ENCODE results near the gene TNFRSF8. TPM values are rescaled to one million over a fixed set of nuclear protein-coding genes. Genes with fewer than 3 reads are reported as not detected.

TNFRSF8 gene
- total and polyA plus RNA-seq, 2 donors (not counting 1 experiment from before 2014, with no cell fraction given): 0.05 TPM; not detected in 1

DNA sequence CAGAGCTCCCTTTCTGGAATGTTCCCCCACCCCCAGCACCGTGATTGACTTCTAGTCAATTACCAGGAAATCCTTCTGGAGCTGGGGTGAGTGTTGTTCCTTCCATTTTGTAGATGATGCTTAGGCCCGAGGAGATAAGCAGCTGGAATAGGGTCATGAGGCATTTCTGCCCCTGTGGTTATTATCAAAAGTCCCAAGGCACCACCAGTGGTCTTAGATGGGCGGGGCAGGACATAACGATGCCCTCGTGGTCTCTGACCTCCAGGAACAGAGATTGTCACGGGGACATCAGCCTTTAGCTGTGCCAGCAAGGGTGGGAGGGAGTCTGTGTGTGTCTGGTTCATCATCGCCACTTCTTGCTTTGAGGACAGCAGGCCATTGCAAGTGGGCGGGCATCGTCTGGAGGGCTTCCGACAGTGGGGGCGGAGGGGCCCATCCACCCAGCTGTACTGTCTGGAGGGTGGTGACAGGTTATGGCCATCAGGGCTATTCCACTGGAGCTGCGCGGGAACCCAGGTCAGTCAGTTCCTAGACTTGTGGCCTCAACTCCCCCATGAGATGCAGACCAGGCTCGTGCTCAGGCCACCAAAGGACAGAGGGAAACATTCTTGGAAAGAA lies 22.6 kb downstream of the TNFRSF8 start:
- Histone ChIP-seq H2AFZ (ENCODE audit: low read length) (no peak overlapping the region), H3K36me3 (ENCODE audit: control insufficient read depth, insufficient read depth, low read length) (no peaks in the 10 kb centered on the region), H3K27me3 (ENCODE audit: control insufficient read depth, insufficient read depth, low read length) (no peaks in the 10 kb centered on the region), H3K9me3 (ENCODE audit: control insufficient read depth, insufficient read depth, low read depth, low read length) (no peaks in the 10 kb centered on the region), H4K20me1 (ENCODE audit: control insufficient read depth, extremely low read depth, insufficient read depth, low read length) (no peaks in the 10 kb centered on the region), H3K4me1 (ENCODE audit: control insufficient read depth, extremely low read depth, insufficient read depth, low read length) (no peaks in the 10 kb centered on the region), H3K9ac (ENCODE audit: insufficient read depth, low read length) (no peak overlapping the region), H3K4me3 (replicated peaks in 1 of 4; ENCODE audit: control extremely low read depth in 1 of 4, insufficient read depth in 1 of 4, low read depth in 3 of 4, low read length in 4 of 4) (no peak overlapping the region), H3K4me2 (ENCODE audit: extremely low read depth, insufficient read depth, low read length) (no peak overlapping the region), H3K79me2 (ENCODE audit: control insufficient read depth, insufficient read depth, low read length) (no peaks in the 10 kb centered on the region), H3K27ac (ENCODE audit: insufficient read depth, low read length) (no peak overlapping the region)
- no peak for DNase-seq (ENCODE audit: low read depth in 2 of 2)
- TF ChIP-seq, protein P1, sequence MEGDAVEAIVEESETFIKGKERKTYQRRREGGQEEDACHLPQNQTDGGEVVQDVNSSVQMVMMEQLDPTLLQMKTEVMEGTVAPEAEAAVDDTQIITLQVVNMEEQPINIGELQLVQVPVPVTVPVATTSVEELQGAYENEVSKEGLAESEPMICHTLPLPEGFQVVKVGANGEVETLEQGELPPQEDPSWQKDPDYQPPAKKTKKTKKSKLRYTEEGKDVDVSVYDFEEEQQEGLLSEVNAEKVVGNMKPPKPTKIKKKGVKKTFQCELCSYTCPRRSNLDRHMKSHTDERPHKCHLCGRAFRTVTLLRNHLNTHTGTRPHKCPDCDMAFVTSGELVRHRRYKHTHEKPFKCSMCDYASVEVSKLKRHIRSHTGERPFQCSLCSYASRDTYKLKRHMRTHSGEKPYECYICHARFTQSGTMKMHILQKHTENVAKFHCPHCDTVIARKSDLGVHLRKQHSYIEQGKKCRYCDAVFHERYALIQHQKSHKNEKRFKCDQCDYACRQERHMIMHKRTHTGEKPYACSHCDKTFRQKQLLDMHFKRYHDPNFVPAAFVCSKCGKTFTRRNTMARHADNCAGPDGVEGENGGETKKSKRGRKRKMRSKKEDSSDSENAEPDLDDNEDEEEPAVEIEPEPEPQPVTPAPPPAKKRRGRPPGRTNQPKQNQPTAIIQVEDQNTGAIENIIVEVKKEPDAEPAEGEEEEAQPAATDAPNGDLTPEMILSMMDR (conservative IDR thresholded peaks at IDR 0.05 in 1 of 2, IDR thresholded peaks at IDR 0.05 in 1 of 2; ENCODE audit: low read depth in 1 of 2, low read length in 2 of 2): no peak
- TF ChIP-seq EZH2 (IDR thresholded peaks at IDR 0.05; ENCODE audit: low read length, missing control alignments): no peak

DNA sequence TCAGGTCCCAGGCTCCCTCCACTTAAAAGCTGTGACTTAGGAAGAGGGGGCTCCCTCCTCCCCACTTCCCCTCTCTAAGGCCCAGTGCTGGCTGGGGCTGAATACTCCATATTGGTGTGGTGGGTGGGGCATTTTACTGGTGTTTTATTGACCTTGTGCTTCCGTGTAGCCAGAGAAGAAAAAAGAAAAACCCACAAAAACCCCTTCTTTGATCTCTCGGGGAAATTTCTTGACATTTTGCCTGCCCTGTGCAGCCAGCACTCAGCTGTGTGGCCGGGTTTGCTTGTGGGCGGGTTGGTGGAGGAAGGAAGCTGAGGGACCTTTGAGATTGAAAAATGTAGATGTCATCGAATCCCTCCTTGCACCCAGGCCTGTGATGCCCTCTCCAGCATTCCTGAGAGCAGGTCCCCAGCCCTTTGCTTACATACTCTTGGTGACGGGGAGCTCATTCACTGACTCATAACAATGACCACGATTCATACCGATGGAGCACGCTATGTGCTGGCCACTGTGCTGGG lies 24.8 kb downstream of the TNFRSF8 start:
- Histone ChIP-seq H3K9me3 (ENCODE audit: control insufficient read depth, insufficient read depth, low read depth, low read length) (no peaks in the 10 kb centered on the region), H3K4me1 (ENCODE audit: control insufficient read depth, extremely low read depth, insufficient read depth, low read length) (no peaks in the 10 kb centered on the region), H4K20me1 (ENCODE audit: control insufficient read depth, extremely low read depth, insufficient read depth, low read length) (no peaks in the 10 kb centered on the region), H3K79me2 (ENCODE audit: control insufficient read depth, insufficient read depth, low read length) (no peaks in the 10 kb centered on the region), H3K4me2 (ENCODE audit: extremely low read depth, insufficient read depth, low read length) (no peak overlapping the region), H3K9ac (ENCODE audit: insufficient read depth, low read length) (no peak overlapping the region), H3K36me3 (ENCODE audit: control insufficient read depth, insufficient read depth, low read length) (no peaks in the 10 kb centered on the region), H3K27ac (ENCODE audit: insufficient read depth, low read length) (no peak overlapping the region), H3K4me3 (replicated peaks in 1 of 4; ENCODE audit: control extremely low read depth in 1 of 4, insufficient read depth in 1 of 4, low read depth in 3 of 4, low read length in 4 of 4) (no peak overlapping the region), H2AFZ (ENCODE audit: low read length) (no peak overlapping the region), H3K27me3 (ENCODE audit: control insufficient read depth, insufficient read depth, low read length) (no peaks in the 10 kb centered on the region)
- TF ChIP-seq, protein P1 (conservative IDR thresholded peaks at IDR 0.05 in 1 of 2, IDR thresholded peaks at IDR 0.05 in 1 of 2; ENCODE audit: low read depth in 1 of 2, low read length in 2 of 2): no peak
- TF ChIP-seq EZH2 (IDR thresholded peaks at IDR 0.05; ENCODE audit: low read length, missing control alignments): no peak
- DNase-seq (ENCODE audit: low read depth in 2 of 2): peak in 1 of 2 donors; percentile 20

DNA sequence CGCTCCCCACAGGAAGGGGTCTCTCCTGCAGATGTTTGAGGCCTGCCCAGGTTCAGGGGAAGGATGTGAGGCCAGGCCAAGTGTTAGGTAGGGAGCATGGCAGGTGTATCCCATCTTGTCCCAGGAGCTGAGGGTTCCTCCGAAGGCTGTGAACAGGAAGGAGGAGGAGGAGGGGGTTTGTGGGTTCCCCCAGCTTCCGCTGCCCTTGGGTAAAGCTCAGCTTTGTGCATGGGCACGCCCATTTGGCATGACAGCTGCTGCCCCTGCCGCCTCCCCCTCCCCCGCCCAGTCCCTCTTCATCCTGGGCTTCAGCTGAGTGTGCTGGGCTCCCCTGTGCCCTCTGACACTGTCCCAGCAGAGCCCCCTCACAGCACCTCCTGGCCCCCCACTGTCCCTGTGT lies 25.5 kb downstream of the TNFRSF8 start:
- Histone ChIP-seq H3K79me2 (ENCODE audit: control insufficient read depth, insufficient read depth, low read length) (no peaks in the 10 kb centered on the region), H3K4me2 (ENCODE audit: extremely low read depth, insufficient read depth, low read length) (no peak overlapping the region), H3K27me3 (ENCODE audit: control insufficient read depth, insufficient read depth, low read length) (no peaks in the 10 kb centered on the region), H3K4me1 (ENCODE audit: control insufficient read depth, extremely low read depth, insufficient read depth, low read length) (no peaks in the 10 kb centered on the region), H3K27ac (ENCODE audit: insufficient read depth, low read length) (no peak overlapping the region), H3K4me3 (replicated peaks in 1 of 4; ENCODE audit: control extremely low read depth in 1 of 4, insufficient read depth in 1 of 4, low read depth in 3 of 4, low read length in 4 of 4) (no peak overlapping the region), H2AFZ (ENCODE audit: low read length) (no peak overlapping the region), H3K36me3 (ENCODE audit: control insufficient read depth, insufficient read depth, low read length) (no peaks in the 10 kb centered on the region), H3K9ac (ENCODE audit: insufficient read depth, low read length) (no peak overlapping the region), H4K20me1 (ENCODE audit: control insufficient read depth, extremely low read depth, insufficient read depth, low read length) (no peaks in the 10 kb centered on the region), H3K9me3 (ENCODE audit: control insufficient read depth, insufficient read depth, low read depth, low read length) (no peaks in the 10 kb centered on the region)
- TF ChIP-seq, protein P1 (conservative IDR thresholded peaks at IDR 0.05 in 1 of 2, IDR thresholded peaks at IDR 0.05 in 1 of 2; ENCODE audit: low read depth in 1 of 2, low read length in 2 of 2): no peak
- TF ChIP-seq EZH2 (IDR thresholded peaks at IDR 0.05; ENCODE audit: low read length, missing control alignments): no peak
- DNase-seq (ENCODE audit: low read depth in 2 of 2): no peak
